Heart right ventricle (tissue), 16 donors: ENCODE measurements around the gene NDUFAB1. TPM values are rescaled to one million over a fixed set of nuclear protein-coding genes. Genes with fewer than 3 reads are reported as not detected.
"Not testable (repeated sequence)": the region's sequence is repeated elsewhere in the genome, so short reads cannot be mapped to it uniquely, and the experiment has no call there.

Experiments
- ATAC-seq, 8 donors: fragments of 200-7000 bp; cut with Tn5 transposase; one replicate each; pipeline ENCODE4 v1.9.1; 2020; ENCODE audit warnings: mild to moderate bottlenecking in 8 of 8, moderate library complexity in 8 of 8, moderate number of reproducible peaks in 1 of 8
- DNase-seq, 2 donors: peaks; one replicate each; pipeline ENCODE4 v3.0.0-alpha.2; 2020
- H3K27ac ChIP-seq, 10 donors: fragments of 200-600 bp; sonication (generic) in 2 of 10; one replicate each; pipeline versions ENCODE4 v1.5.0 to v1.8.0; 2020 to 2022; ENCODE audit warnings: mild to moderate bottlenecking in 3 of 10
- H3K27me3 ChIP-seq, 7 donors: fragments of 200-600 bp; one replicate each; pipeline ENCODE4 v1.8.0; 2021 to 2022; ENCODE audit warnings: mild to moderate bottlenecking in 2 of 7
- H3K36me3 ChIP-seq, 9 donors: fragments of 200-600 bp; sonication (generic) in 1 of 9; one replicate each; pipeline versions ENCODE4 v1.5.0 to v1.8.0; 2020 to 2022; ENCODE audit warnings: mild to moderate bottlenecking in 2 of 9
- H3K4me1 ChIP-seq, 9 donors: fragments of 200-600 bp; sonication (generic) in 1 of 9; one replicate each; pipeline versions ENCODE4 v1.5.0 to v1.8.0; 2020 to 2022; ENCODE audit warnings: mild to moderate bottlenecking in 4 of 9
- H3K4me3 ChIP-seq, 10 donors: fragments of 200-600 bp; sonication (generic) in 2 of 10; one replicate each; pipeline versions ENCODE4 v1.5.0 to v1.8.0; 2020 to 2022; ENCODE audit warnings: mild to moderate bottlenecking in 7 of 10, moderate library complexity in 2 of 10
- H3K9me3 ChIP-seq, 11 donors: fragments of 200-600 bp in 10 of 11; sonication (generic) in 2 of 11; one replicate each; pipeline versions ENCODE4 v1.5.0 to v1.8.0; 2013 to 2022; ENCODE audit warnings: mild to moderate bottlenecking in 2 of 11, control low read depth in 1 of 11, moderate library complexity in 1 of 11
- WGBS, 2 donors: extraction: QIAGEN DNeasy Blood & Tissue Kit; methylation state at CpG; one replicate each; pipeline ENCODE4 v1.1.7; 2013; ENCODE audit warnings: inconsistent platforms in 1 of 2; 5-methylcytosine and 5-hydroxymethylcytosine counted together
- intact Hi-C, 10 donors: fragments of 100-400 bp; cut with DNase I; formaldehyde crosslinking; loops; one replicate each; pipeline versions ENCODE4 v1.11.1 to v1.14.2; 2022
- polyA plus RNA-seq, 2 donors: library from polyadenylated mRNA; stranded (reverse); fragments of 200-250 nt; gene quantifications; one replicate each; pipeline ENCODE4 v1.2.3, GENCODE V29; 2013
- total RNA-seq, 10 donors: library from RNA; stranded (reverse); fragmentation: NEBNext Ultra II Directional in 3 of 10; extraction: Animal tissue kit (Norgen Biotek cat#: 25700) in 3 of 10; gene quantifications; one replicate each; pipeline versions ENCODE4 v1.2.1 to v1.2.4, GENCODE V29; 2021 to 2023
- TF ChIP-seq, protein P1 (sequence below), 9 donors: fragments of 200-600 bp; sonication (generic) in 2 of 9; IDR thresholded peaks; one replicate each; pipeline versions ENCODE4 v1.5.0 to v1.8.0; 2021 to 2022; ENCODE audit warnings: antibody characterized with exemption in 9 of 9, mild to moderate bottlenecking in 5 of 9, moderate library complexity in 1 of 9
- donor health status: Arrhythmogenic right ventricular cardiomyopathy.
- donor health status: ischemic (EF 13 %, LVEDD 7.1; RV severe dilation, severe dysfunction).
- donor health status: healthy with polysubstance abuse.
- donor health status: DM: no; HTN: yes; CAD: no.
- donor health status: DM: no; HTN: no; CAD: no.
- donor health status: ischemic (EF 25% LVEDD 6.9; RV normal size, moderate dysfunction).
- donor health status: ischemic (EF 25% LVEDD 5.7; RV mildly dilated, moderate dysfunction).
- donor health status: healthy.
- donor health status: DM: yes; HTN: yes; CAD: no.
- donor health status: Ischemic cardiomyopathy.
- donor health status: ischemic (EF 35%, LVEDD 5.7; RV mildly dilated, moderate dysfunction).
- donor health status: nonischemic (EF 11% LVEDD 7.7; RV severe dilation, severe dysfunction).
- donor health status: DM: yes; HTN: yes; CAD: no.
- donor health status: PGD.
- donor health status: ischemic (EF 29% LVEDD 5.4; RV normal size, mild dysfunction).
- donor health status: nonischemic (EF 23%, LVEDD 6.1; RV moderate dilation, normal function).

Gene NDUFAB1
- total and polyA plus RNA-seq, 12 donors: 211 to 592 (median 418) TPM

DNA sequence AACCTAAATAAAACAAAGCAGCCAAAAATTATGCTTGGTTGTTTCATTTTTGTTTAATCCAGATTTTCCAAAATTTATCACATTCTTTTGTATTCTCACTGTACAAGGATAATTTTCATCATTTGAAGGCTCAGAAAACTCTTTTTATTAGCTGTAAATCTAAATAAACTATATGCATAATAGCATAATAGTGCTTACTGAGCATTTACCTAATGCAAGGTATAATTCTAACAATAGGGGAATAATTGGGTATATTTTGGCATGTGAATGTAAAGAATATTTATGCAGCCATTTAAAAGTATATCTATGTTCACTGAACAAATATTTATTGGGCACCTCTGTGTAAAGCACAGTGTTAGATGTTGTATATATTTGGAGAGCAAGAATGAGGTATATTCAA lies 28.0 kb upstream of the NDUFAB1 start:
- H3K4me3 ChIP-seq: no peak overlapping the region
- H3K27ac ChIP-seq: no peak overlapping the region
- no peaks in the 10 kb centered on the region for H3K4me1 ChIP-seq
- TF ChIP-seq, protein P1, sequence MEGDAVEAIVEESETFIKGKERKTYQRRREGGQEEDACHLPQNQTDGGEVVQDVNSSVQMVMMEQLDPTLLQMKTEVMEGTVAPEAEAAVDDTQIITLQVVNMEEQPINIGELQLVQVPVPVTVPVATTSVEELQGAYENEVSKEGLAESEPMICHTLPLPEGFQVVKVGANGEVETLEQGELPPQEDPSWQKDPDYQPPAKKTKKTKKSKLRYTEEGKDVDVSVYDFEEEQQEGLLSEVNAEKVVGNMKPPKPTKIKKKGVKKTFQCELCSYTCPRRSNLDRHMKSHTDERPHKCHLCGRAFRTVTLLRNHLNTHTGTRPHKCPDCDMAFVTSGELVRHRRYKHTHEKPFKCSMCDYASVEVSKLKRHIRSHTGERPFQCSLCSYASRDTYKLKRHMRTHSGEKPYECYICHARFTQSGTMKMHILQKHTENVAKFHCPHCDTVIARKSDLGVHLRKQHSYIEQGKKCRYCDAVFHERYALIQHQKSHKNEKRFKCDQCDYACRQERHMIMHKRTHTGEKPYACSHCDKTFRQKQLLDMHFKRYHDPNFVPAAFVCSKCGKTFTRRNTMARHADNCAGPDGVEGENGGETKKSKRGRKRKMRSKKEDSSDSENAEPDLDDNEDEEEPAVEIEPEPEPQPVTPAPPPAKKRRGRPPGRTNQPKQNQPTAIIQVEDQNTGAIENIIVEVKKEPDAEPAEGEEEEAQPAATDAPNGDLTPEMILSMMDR (IDR thresholded peaks at IDR 0.05): no peak
- ATAC-seq (no peak), DNase-seq (no peak)
- H3K9me3 ChIP-seq: no peaks in the 10 kb centered on the region
- intact Hi-C loops: no loop called here
- no peaks in the 10 kb centered on the region for H3K27me3 ChIP-seq
- peaks cover 0 to 97% (median 46%) of the 10 kb centered on the region in 9 donors for H3K36me3 ChIP-seq

DNA sequence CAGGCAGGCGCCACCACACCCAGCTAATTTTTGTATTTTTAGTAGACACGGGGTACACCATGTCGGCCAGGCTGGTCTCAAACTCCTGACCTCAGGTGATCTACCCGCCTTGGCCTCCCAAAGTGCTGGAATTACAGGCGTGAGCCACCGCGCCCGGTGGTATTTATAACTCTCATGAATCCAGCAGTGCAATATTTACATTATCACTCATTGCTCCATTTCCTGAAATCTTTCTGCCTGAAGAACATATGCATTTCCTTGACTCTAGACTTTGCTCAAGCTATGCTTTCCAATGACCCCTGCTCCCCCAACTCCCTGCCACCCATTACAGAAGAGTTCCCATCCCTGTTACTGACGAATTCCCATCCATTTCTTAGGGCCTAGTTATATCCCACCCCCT lies 19.7 kb upstream of the NDUFAB1 start:
- Histone ChIP-seq H3K27ac (no peak overlapping the region), H3K9me3 (no peaks in the 10 kb centered on the region), H3K4me1 (no peaks in the 10 kb centered on the region), H3K27me3 (no peaks in the 10 kb centered on the region), H3K36me3 (peaks cover 0 to 95% (median 15%) of the 10 kb centered on the region in 9 donors), H3K4me3 (no peak overlapping the region)
- DNase-seq: no peak
- intact Hi-C loops: no loop called here
- TF ChIP-seq, protein P1 (IDR thresholded peaks at IDR 0.05): no peak
- 96 to 97% methylated on average over 9 of the region's 9 CpGs for WGBS, 2 donors
- no peak for ATAC-seq

DNA sequence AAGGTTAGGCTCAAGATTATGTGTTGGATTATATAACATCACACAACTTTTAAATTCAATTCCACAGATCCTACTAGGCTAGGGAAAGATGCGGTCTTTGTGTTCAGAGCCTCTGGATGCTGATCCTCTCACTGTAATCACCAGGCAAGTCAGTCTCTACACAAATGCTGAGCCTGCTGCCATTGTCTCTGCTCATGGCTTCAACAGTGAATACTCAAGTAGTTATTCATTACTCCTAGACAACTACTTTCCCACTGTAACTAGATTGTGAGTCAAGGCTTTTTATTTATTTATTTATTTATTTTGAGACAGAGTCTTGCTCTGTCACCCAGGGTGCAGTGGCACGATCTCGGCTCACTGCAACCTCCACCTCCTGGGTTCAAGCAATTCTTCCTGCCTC lies 15.8 kb upstream of the NDUFAB1 start:
- no peak for ATAC-seq
- Histone ChIP-seq H3K4me1 (peaks cover 0 to 11% (median 0%) of the 10 kb centered on the region in 9 donors), H3K9me3 (no peaks in the 10 kb centered on the region), H3K27ac (no peak overlapping the region), H3K36me3 (peaks cover 0 to 89% (median 13%) of the 10 kb centered on the region in 9 donors), H3K4me3 (no peak overlapping the region), H3K27me3 (no peaks in the 10 kb centered on the region)
- intact Hi-C loops: no loop called here
- WGBS, 2 donors: 99% methylated on average over 3 of the region's 3 CpGs
- DNase-seq: no peak
- TF ChIP-seq, protein P1 (IDR thresholded peaks at IDR 0.05): no peak

DNA sequence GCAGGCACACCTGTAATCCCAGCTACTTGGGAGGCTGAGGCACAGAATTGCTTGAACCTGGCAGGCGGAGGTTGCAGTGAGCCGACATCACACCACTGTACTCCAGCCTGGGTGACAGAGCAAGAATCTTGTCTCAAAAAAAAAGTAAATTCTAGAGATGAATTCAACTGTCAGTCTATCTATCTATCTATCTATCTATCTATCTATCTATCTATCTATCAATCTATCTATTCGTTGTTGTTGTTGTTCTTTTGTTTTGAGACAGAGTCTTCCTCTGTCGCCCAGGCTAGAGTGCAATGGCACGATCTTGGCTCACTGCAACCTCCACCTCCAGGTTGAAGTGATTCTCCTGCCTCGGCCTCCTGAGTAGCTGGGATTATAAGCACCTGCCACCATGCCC lies 14.8 kb upstream of the NDUFAB1 start:
- DNase-seq, H3K27me3 ChIP-seq, H3K27ac ChIP-seq, ATAC-seq, intact Hi-C loops, H3K9me3 ChIP-seq, H3K4me3 ChIP-seq: not testable (repeated sequence)
- H3K36me3 ChIP-seq: peaks cover 0 to 88% (median 13%) of the 10 kb centered on the region in 9 donors
- WGBS, 2 donors: 97 to 98% methylated on average over 6 of the region's 6 CpGs
- peaks cover 0 to 11% (median 0%) of the 10 kb centered on the region in 9 donors for H3K4me1 ChIP-seq

- intact Hi-C loops: loop anchor here in 1 of 10 donors (10.0 kb wide), 1 partner anchor 55 kb away; no protein-coding TSS in a partner anchor
- no peak overlapping the region for H3K27ac ChIP-seq
- TF ChIP-seq, protein P1 (IDR thresholded peaks at IDR 0.05): no peak
- no peak for DNase-seq
- H3K27me3 ChIP-seq: no peaks in the 10 kb centered on the region
- no peaks in the 10 kb centered on the region for H3K9me3 ChIP-seq
- H3K4me3 ChIP-seq: no peak overlapping the region
- 97 to 100% methylated on average over 1 of the region's 1 CpG for WGBS, 2 donors
- H3K36me3 ChIP-seq: peaks cover 0 to 88% (median 13%) of the 10 kb centered on the region in 9 donors
- peaks cover 0 to 11% (median 0%) of the 10 kb centered on the region in 9 donors for H3K4me1 ChIP-seq
- ATAC-seq: no peak
Observed at GRCh38 chr16:23609929-23610328, 13.8 kb upstream of the NDUFAB1 start.
